ENCODE data around the gene CHCHD4.

- TF ChIP-seq POLR2A (IDR thresholded peaks at IDR 0.05) (no peak), CTCF (IDR thresholded peaks at IDR 0.05) (no peak)
Measured at GRCh38 chr3:14097616-14098391, 26.9 kb downstream of the CHCHD4 start.
